22Rv1 (cell line): ENCODE data around the gene BHLHE40.

ENCODE experiments used
- H3K27ac ChIP-seq: fragments of 450-650 bp; 2 replicates; pipeline ENCODE4 v1.5.1; 2017
- ZFX ChIP-seq: fragments of 450-650 bp; IDR thresholded peaks from 2 replicates; pipeline ENCODE4 v1.6.1; 2017; ENCODE audit warnings: antibody characterized with exemption, borderline replicate concordance
- TF ChIP-seq, protein P1 (sequence below): fragments of 450-650 bp; IDR thresholded peaks from 2 replicates; pipeline ENCODE4 v1.5.1; 2017; ENCODE audit warnings: mild to moderate bottlenecking

Gene BHLHE40

DNA sequence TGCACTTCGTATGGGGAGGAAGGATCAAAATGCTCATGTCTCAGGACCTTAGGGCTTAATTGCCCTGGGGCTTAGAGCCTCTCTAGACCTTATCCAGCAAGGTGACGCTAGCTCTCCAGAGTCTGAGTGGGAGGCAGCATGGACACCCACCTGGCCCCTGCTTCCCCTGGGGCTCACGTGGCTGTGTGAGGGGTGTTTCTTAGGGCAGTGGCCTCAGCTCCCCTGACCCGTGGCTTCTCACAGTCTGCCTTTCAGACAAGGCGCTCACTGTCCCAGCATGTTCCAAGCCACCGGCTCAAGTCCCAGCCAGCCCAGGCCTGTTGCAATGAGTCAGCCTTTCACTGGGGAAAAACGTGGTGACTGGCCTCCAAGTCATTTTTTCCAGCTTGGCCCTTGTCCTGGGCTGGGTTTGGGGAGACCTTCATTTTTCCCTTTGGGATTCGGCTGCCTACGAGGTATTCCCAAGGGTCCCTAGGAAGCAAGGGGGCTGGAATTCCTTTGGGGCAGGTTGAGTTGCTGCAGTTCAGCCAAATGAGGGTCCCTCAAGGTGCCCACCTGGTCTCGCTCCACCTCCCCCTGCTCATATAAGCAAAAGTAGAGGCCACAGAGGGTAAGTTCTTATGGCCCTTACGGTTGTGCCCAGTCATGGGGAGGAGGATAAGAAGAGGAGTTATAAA, 15.7 kb downstream of the BHLHE40 start:
- TF ChIP-seq, protein P1, sequence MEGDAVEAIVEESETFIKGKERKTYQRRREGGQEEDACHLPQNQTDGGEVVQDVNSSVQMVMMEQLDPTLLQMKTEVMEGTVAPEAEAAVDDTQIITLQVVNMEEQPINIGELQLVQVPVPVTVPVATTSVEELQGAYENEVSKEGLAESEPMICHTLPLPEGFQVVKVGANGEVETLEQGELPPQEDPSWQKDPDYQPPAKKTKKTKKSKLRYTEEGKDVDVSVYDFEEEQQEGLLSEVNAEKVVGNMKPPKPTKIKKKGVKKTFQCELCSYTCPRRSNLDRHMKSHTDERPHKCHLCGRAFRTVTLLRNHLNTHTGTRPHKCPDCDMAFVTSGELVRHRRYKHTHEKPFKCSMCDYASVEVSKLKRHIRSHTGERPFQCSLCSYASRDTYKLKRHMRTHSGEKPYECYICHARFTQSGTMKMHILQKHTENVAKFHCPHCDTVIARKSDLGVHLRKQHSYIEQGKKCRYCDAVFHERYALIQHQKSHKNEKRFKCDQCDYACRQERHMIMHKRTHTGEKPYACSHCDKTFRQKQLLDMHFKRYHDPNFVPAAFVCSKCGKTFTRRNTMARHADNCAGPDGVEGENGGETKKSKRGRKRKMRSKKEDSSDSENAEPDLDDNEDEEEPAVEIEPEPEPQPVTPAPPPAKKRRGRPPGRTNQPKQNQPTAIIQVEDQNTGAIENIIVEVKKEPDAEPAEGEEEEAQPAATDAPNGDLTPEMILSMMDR = no peak
- TF ChIP-seq ZFX = no peak
- H3K27ac ChIP-seq = no peak overlapping the region

DNA sequence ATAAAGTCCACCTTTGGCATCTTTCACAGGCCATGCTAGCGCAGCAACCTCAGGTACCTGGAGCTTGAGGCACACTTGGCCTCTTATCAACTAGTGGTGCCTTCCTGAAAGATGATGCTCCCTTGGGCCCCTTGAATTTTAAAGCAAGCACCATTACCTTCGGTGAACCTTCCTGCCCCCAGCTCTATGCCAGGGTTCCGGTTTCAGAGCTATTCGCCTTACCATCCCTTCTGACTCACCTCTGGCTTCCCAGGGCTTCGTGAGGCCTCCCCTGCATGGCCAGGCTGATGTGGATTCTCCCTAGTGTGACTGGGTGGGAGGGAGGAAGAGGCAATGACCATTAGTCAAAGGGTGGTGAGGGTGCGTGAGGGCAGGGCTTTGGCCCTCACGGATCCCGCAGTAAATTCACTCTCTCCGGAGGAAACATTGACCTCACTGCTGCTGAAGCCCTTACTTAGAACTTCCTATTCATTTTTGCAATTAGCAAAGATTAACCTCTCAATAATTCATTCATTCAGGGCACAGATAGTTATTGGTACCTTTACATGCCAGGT, 16.3 kb downstream of the BHLHE40 start:
- H3K27ac ChIP-seq = no peak overlapping the region
- TF ChIP-seq, protein P1 = no peak
- no peak for TF ChIP-seq ZFX

DNA sequence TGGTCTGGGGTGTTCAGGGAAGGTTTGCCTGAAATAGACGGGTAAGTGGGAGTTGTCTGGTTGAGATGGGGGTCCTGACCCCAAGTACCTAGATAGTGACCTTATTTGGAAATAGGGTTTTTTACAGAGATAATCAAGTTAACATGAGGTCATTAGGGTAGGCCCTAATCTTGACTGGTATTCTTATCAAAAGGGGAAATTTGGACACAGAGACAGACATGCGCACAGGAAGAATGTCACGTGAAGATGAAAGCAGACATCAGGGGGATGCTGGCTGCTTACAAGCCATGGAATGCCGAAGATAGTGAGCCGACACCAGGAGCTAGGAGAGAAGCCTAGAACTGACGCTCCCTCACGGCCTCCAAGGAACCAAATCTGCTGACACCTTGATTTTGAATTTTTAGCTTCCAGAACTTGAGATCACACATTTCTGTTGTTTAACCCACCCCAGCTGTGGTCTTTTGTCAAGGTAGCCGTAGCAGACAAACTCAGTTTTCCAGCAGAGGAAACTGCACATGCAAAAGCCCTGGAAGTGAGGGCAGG, 17.1 kb downstream of the BHLHE40 start:
- TF ChIP-seq ZFX = no peak
- TF ChIP-seq, protein P1 = no peak
- no peak overlapping the region for H3K27ac ChIP-seq

DNA sequence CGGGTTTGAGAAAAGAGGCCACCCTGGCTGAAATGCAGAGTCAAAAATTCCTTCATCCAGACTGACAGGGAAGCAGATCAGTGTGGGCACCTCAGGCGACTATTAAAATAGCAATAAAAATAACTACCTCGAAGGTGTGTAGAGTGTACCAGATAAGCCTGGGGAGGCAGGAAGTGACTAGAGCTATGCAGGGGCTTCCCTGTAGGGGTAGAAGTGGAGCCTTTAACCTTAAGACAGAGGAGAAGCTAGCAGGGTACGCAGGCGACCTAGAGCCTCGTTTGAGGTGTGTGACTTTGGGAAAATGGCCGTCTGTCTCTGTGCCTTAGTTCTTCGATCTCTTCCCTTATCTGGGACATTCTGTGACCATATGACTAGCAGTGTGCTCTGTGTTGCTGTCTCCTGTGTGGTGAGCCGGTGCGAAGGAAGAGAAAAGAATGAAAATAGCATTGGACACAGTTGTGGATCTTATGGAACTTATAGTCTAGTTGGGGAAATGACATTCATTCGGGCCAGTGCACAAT, 17.6 kb downstream of the BHLHE40 start:
- H3K27ac ChIP-seq = no peak overlapping the region
- TF ChIP-seq, protein P1 = no peak
- TF ChIP-seq ZFX = no peak

DNA sequence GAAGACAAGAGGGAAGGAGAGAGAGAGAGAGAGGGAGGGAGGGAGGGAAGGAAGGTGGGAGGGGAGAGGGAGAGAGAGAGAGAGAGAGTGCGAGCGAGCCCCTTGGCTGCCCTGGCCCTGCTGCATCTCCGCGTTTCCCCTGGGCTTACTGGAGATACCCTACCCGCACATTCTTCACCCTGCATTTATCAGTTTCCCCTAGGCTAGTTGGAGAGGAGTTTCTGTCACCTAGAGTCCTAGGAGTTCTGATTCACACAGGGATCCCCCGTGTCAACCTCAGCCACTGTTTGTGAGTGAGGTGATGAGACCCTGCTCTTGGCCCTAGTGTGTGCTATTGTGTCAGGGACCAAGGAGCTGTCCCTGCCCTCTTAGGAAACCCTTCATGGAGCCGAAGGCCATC, 18.7 kb downstream of the BHLHE40 start:
- TF ChIP-seq, protein P1 = no peak
- no peak for TF ChIP-seq ZFX
- H3K27ac ChIP-seq = no peak overlapping the region

DNA sequence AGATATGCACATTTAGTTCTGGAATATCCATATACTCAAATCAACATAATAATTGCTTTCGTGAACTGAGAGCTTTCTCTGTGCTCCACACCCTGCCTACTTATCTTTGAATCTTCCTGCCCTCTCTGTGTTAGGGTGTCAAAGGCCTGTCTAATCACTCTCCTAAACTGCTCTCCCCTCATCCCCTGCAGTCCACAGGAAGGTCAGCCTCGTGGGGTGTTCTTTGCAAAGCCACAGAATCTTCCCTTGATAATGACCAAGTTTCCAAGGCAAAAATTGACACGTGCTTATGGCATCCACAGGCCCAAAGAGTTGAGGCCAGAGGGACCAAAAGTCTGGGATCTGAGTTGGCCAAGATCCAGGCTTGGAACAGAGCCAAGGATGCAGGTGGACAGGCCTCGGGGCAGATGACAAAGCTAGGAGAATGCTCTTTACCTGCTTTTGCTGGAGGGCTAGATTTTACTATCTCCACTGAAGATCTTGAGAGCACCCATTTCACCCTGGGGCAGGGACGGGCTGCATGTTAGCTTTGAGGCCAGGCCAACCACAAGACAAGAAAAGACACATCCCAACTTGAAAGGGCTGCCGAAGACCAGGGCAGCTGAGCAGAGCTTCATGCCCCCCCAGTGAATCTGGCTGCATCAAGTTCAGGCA, 20.4 kb downstream of the BHLHE40 start:
- H3K27ac ChIP-seq = no peak overlapping the region
- no peak for TF ChIP-seq ZFX
- TF ChIP-seq, protein P1 = no peak
